ENCODE results near the gene PCDHA12.
"Not testable (repeated sequence)": the region's sequence is repeated elsewhere in the genome, so short reads cannot be mapped to it uniquely, and the experiment has no call there.

DNA sequence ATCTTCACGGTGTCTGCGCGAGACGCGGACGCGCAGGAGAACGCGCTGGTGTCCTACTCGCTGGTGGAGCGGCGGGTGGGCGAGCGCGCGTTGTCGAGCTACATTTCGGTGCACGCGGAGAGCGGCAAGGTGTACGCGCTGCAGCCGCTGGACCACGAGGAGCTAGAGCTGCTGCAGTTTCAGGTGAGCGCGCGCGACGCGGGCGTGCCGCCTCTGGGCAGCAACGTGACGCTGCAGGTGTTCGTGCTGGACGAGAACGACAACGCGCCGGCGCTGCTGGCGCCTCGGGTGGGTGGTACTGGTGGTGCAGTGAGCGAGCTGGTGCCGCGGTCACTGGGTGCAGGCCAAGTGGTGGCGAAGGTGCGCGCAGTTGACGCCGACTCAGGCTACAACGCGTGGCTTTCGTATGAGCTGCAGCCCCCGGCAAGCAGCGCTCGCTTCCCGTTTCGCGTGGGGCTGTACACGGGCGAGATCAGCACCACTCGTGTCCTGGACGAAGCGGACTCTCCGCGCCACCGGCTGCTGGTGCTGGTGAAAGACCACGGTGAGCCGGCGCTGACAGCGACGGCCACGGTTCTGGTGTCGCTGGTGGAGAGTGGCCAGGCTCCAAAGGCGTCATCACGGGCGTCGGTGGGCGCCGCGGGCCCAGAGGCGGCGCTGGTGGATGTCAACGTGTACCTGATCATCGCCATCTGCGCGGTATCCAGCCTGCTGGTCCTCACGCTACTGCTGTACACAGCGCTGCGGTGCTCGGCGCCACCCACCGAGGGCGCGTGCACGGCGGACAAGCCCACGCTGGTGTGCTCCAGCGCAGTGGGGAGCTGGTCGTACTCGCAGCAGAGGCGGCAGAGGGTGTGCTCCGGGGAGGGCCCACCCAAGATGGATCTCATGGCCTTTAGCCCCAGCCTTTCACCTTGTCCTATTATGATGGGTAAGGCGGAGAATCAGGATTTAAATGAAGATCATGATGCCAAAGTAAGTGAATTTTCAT lies 45.3 kb upstream of the PCDHA12 start:
- TF ChIP-seq, protein P1, sequence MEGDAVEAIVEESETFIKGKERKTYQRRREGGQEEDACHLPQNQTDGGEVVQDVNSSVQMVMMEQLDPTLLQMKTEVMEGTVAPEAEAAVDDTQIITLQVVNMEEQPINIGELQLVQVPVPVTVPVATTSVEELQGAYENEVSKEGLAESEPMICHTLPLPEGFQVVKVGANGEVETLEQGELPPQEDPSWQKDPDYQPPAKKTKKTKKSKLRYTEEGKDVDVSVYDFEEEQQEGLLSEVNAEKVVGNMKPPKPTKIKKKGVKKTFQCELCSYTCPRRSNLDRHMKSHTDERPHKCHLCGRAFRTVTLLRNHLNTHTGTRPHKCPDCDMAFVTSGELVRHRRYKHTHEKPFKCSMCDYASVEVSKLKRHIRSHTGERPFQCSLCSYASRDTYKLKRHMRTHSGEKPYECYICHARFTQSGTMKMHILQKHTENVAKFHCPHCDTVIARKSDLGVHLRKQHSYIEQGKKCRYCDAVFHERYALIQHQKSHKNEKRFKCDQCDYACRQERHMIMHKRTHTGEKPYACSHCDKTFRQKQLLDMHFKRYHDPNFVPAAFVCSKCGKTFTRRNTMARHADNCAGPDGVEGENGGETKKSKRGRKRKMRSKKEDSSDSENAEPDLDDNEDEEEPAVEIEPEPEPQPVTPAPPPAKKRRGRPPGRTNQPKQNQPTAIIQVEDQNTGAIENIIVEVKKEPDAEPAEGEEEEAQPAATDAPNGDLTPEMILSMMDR (IDR thresholded peaks at IDR 0.05; ENCODE audit: poor library complexity, severe bottlenecking), result not testable (repeated sequence)
- not testable (repeated sequence) for TF ChIP-seq RAD21 (conservative IDR thresholded peaks at IDR 0.05); EP300 (conservative IDR thresholded peaks at IDR 0.05; ENCODE audit: poor library complexity, severe bottlenecking); TAF1 (IDR thresholded peaks at IDR 0.05; ENCODE audit: low read depth); EZH2 (IDR thresholded peaks at IDR 0.05; ENCODE audit: borderline replicate concordance, insufficient read depth, low read length, poor library complexity, severe bottlenecking); POLR2AphosphoS5 (IDR thresholded peaks at IDR 0.05); SMC3 (conservative IDR thresholded peaks at IDR 0.05; ENCODE audit: poor library complexity)
- TF ChIP-seq, protein P2, sequence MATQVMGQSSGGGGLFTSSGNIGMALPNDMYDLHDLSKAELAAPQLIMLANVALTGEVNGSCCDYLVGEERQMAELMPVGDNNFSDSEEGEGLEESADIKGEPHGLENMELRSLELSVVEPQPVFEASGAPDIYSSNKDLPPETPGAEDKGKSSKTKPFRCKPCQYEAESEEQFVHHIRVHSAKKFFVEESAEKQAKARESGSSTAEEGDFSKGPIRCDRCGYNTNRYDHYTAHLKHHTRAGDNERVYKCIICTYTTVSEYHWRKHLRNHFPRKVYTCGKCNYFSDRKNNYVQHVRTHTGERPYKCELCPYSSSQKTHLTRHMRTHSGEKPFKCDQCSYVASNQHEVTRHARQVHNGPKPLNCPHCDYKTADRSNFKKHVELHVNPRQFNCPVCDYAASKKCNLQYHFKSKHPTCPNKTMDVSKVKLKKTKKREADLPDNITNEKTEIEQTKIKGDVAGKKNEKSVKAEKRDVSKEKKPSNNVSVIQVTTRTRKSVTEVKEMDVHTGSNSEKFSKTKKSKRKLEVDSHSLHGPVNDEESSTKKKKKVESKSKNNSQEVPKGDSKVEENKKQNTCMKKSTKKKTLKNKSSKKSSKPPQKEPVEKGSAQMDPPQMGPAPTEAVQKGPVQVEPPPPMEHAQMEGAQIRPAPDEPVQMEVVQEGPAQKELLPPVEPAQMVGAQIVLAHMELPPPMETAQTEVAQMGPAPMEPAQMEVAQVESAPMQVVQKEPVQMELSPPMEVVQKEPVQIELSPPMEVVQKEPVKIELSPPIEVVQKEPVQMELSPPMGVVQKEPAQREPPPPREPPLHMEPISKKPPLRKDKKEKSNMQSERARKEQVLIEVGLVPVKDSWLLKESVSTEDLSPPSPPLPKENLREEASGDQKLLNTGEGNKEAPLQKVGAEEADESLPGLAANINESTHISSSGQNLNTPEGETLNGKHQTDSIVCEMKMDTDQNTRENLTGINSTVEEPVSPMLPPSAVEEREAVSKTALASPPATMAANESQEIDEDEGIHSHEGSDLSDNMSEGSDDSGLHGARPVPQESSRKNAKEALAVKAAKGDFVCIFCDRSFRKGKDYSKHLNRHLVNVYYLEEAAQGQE (IDR thresholded peaks at IDR 0.05; ENCODE audit: borderline replicate concordance), result not testable (repeated sequence)

Data from neural cell (in vitro differentiated cells).